WTC11 (cell line): ENCODE data around the gene PSMC6. TPM values are rescaled to one million over a fixed set of nuclear protein-coding genes. Genes with fewer than 3 reads are reported as not detected.
A peak's percentile ranks its signal among the peaks of the same experiment; 100 is the strongest.

ENCODE experiments used
- ATAC-seq: fragments of 200-7000 bp; cut with Tn5 transposase; 2 replicates; pipeline ENCODE4 v1.10.0; 2021; ENCODE audit warnings: mild to moderate bottlenecking, moderate library complexity
- CTCF ChIA-PET: fragments of 300-600 bp; sonication (Branson Sonifier 250); formaldehyde crosslinking; loops from one replicate; lab custom pipeline; 2021; ENCODE audit warnings: antibody characterized with exemption; lab: Charles Lee
- POLR2A ChIA-PET: fragments of 350-600 bp; sonication (Branson Sonifier 250); formaldehyde crosslinking; loops from one replicate; lab custom pipeline; 2021; ENCODE audit warnings: antibody characterized with exemption; lab: Charles Lee
- DNase-seq: peaks from one replicate; pipeline ENCODE4 v3.0.0; 2021; ENCODE audit warnings: low spot score
- H3K27ac Mint-ChIP-seq: 2 replicates; pipeline ENCODE4 v1.8.0; 2021; ENCODE audit warnings: mixed read lengths
- H3K27me3 Mint-ChIP-seq: 2 replicates; pipeline ENCODE4 v1.8.0; 2021; ENCODE audit warnings: low read depth, mild to moderate bottlenecking, moderate library complexity, mixed read lengths
- H3K36me3 Mint-ChIP-seq: 2 replicates; pipeline ENCODE4 v1.8.0; 2021; ENCODE audit warnings: mixed read lengths
- H3K4me1 Mint-ChIP-seq: 2 replicates; pipeline ENCODE4 v1.8.0; 2022; ENCODE audit warnings: mixed read lengths
- H3K4me3 Mint-ChIP-seq: 2 replicates; pipeline ENCODE4 v1.8.0; 2021; ENCODE audit warnings: mild to moderate bottlenecking, moderate library complexity, mixed read lengths
- H3K9me3 Mint-ChIP-seq: 2 replicates; pipeline ENCODE4 v1.8.0; 2021; ENCODE audit warnings: mixed read lengths
- ELF4 ChIP-seq: sonication (generic); formaldehyde crosslinking; IDR thresholded peaks from 2 replicates; pipeline ENCODE4 v1.8.1; 2022; ENCODE audit warnings: low read depth, mild to moderate bottlenecking, moderate library complexity, missing genetic modification reagents
- FOXJ3 ChIP-seq: sonication (generic); formaldehyde crosslinking; IDR thresholded peaks from 2 replicates; pipeline ENCODE4 v1.9.0; 2021; ENCODE audit warnings: missing genetic modification reagents, mild to moderate bottlenecking, borderline replicate concordance
- FOXK1 ChIP-seq: sonication (generic); formaldehyde crosslinking; IDR thresholded peaks from 2 replicates; pipeline ENCODE4 v1.8.0; 2022; ENCODE audit warnings: mild to moderate bottlenecking, moderate library complexity, missing genetic modification reagents
- FOXP1 ChIP-seq: sonication (generic); formaldehyde crosslinking; IDR thresholded peaks from 2 replicates; pipeline ENCODE4 v1.8.0; 2022; ENCODE audit warnings: missing genetic modification reagents, mild to moderate bottlenecking, moderate library complexity, borderline replicate concordance
- IRF2 ChIP-seq: sonication (generic); formaldehyde crosslinking; IDR thresholded peaks from 2 replicates; pipeline ENCODE4 v1.8.0; 2022; ENCODE audit warnings: low read depth, missing genetic modification reagents, borderline replicate concordance
- PRDM15 ChIP-seq: sonication (generic); formaldehyde crosslinking; IDR thresholded peaks from 2 replicates; pipeline ENCODE4 v1.8.0; 2022; ENCODE audit warnings: missing genetic modification reagents
- SP1 ChIP-seq: sonication (generic); formaldehyde crosslinking; conservative IDR thresholded peaks from 2 replicates; pipeline ENCODE4 v1.8.1; 2022; ENCODE audit warnings: missing genetic modification reagents
- total RNA-seq: library from RNA; stranded (reverse); gene quantifications from 3 replicates; pipeline ENCODE4 v1.2.3, GENCODE V29; 2021
- TF ChIP-seq, protein P1 (sequence below): sonication (generic); formaldehyde crosslinking; IDR thresholded peaks from 2 replicates; pipeline ENCODE4 v1.8.0; 2022; ENCODE audit warnings: mild to moderate bottlenecking, missing genetic modification reagents
- TF ChIP-seq, protein P2 (sequence below): sonication (generic); formaldehyde crosslinking; IDR thresholded peaks from 2 replicates; pipeline ENCODE4 v1.8.1; 2022; ENCODE audit warnings: low read depth, missing genetic modification reagents, borderline replicate concordance
- TF ChIP-seq, protein P3 (sequence below): sonication (generic); formaldehyde crosslinking; IDR thresholded peaks from 2 replicates; pipeline ENCODE4 v1.8.1; 2022; ENCODE audit warnings: missing genetic modification reagents, borderline replicate concordance
- TF ChIP-seq, protein P4 (sequence below): sonication (generic); formaldehyde crosslinking; IDR thresholded peaks from 2 replicates; pipeline ENCODE4 v1.8.1; 2023; ENCODE audit warnings: mild to moderate bottlenecking, missing genetic modification reagents

PSMC6 gene
- total RNA-seq, 1 experiment from 2014 or later = 96.4 TPM

- TF ChIP-seq, protein P1, sequence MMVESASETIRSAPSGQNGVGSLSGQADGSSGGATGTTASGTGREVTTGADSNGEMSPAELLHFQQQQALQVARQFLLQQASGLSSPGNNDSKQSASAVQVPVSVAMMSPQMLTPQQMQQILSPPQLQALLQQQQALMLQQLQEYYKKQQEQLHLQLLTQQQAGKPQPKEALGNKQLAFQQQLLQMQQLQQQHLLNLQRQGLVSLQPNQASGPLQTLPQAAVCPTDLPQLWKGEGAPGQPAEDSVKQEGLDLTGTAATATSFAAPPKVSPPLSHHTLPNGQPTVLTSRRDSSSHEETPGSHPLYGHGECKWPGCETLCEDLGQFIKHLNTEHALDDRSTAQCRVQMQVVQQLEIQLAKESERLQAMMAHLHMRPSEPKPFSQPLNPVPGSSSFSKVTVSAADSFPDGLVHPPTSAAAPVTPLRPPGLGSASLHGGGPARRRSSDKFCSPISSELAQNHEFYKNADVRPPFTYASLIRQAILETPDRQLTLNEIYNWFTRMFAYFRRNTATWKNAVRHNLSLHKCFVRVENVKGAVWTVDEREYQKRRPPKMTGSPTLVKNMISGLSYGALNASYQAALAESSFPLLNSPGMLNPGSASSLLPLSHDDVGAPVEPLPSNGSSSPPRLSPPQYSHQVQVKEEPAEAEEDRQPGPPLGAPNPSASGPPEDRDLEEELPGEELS (CRISPR knock-in tag) = no peak
- no peak for TF ChIP-seq FOXK1 (CRISPR knock-in tag)
These were observed 31.4 kb downstream of the PSMC6 start (continued) for GRCh38 chr14:52738409-52738808.

DNA sequence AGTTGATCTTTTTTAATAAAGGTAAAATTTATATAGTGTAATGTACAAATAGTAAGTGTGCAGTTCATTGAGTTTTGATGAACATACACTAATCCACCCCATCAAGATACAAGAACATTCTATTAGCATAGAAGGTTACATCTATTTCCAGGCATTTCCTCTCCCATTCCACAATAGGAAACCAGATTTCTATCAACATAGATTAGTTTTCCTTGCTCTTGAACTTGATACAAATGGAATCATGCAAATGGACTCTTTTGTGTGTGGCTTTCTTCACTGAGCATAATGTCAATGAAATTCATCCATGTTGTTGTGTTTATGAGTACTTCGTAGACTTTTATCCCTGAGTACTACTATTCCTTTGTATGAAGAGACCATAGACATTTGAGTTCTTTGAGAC, 33.8 kb downstream of the PSMC6 start:
- ChIA-PET CTCF (no interaction called here), POLR2A (no interaction called here)
- DNase-seq = no peak
- Mint-ChIP-seq H3K4me1 (peaks cover 40% of the 10 kb centered on the region), H3K27me3 (no peaks in the 10 kb centered on the region), H3K36me3 (peaks cover 15% of the 10 kb centered on the region), H3K9me3 (no peaks in the 10 kb centered on the region), H3K27ac (peak overlapping the region; percentile 60; the same call in 1 of the 2 replicates), H3K4me3 (no peak overlapping the region)
- no peak for TF ChIP-seq FOXP1 (CRISPR knock-in tag)
- no peak for TF ChIP-seq IRF2 (CRISPR knock-in tag)
- TF ChIP-seq, protein P2, sequence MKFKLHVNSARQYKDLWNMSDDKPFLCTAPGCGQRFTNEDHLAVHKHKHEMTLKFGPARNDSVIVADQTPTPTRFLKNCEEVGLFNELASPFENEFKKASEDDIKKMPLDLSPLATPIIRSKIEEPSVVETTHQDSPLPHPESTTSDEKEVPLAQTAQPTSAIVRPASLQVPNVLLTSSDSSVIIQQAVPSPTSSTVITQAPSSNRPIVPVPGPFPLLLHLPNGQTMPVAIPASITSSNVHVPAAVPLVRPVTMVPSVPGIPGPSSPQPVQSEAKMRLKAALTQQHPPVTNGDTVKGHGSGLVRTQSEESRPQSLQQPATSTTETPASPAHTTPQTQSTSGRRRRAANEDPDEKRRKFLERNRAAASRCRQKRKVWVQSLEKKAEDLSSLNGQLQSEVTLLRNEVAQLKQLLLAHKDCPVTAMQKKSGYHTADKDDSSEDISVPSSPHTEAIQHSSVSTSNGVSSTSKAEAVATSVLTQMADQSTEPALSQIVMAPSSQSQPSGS (CRISPR knock-in tag) = no peak
- TF ChIP-seq ELF4 (CRISPR knock-in tag) = no peak
- no peak for ATAC-seq

- H3K4me1 Mint-ChIP-seq = peaks cover 29% of the 10 kb centered on the region
These were observed 34.9 kb downstream of the PSMC6 start for GRCh38 chr14:52741865-52742264.

More at GRCh38 chr14:52741865-52742264, 34.9 kb downstream of the PSMC6 start:
- TF ChIP-seq, protein P3, sequence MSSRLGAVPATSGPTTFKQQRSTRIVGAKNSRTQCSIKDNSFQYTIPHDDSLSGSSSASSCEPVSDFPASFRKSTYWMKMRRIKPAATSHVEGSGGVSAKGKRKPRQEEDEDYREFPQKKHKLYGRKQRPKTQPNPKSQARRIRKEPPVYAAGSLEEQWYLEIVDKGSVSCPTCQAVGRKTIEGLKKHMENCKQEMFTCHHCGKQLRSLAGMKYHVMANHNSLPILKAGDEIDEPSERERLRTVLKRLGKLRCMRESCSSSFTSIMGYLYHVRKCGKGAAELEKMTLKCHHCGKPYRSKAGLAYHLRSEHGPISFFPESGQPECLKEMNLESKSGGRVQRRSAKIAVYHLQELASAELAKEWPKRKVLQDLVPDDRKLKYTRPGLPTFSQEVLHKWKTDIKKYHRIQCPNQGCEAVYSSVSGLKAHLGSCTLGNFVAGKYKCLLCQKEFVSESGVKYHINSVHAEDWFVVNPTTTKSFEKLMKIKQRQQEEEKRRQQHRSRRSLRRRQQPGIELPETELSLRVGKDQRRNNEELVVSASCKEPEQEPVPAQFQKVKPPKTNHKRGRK (CRISPR knock-in tag) = no peak
- no peak for TF ChIP-seq FOXJ3 (CRISPR knock-in tag)
- no peak for TF ChIP-seq SP1 (CRISPR knock-in tag)
- TF ChIP-seq, protein P4, sequence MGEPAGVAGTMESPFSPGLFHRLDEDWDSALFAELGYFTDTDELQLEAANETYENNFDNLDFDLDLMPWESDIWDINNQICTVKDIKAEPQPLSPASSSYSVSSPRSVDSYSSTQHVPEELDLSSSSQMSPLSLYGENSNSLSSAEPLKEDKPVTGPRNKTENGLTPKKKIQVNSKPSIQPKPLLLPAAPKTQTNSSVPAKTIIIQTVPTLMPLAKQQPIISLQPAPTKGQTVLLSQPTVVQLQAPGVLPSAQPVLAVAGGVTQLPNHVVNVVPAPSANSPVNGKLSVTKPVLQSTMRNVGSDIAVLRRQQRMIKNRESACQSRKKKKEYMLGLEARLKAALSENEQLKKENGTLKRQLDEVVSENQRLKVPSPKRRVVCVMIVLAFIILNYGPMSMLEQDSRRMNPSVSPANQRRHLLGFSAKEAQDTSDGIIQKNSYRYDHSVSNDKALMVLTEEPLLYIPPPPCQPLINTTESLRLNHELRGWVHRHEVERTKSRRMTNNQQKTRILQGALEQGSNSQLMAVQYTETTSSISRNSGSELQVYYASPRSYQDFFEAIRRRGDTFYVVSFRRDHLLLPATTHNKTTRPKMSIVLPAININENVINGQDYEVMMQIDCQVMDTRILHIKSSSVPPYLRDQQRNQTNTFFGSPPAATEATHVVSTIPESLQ (CRISPR knock-in tag) = no peak
- no peak for TF ChIP-seq PRDM15 (CRISPR knock-in tag)
- POLR2A ChIA-PET = interaction anchor here (1.6 kb wide), 1 partner anchor 12 kb away, joined by 6 read pairs; the partner anchor contains the start of gene STYX
- DNase-seq (no peak), ATAC-seq (no peak)
- Mint-ChIP-seq H3K36me3 (peaks cover 22% of the 10 kb centered on the region), H3K27ac (peak overlapping the region; percentile 93), H3K9me3 (no peaks in the 10 kb centered on the region), H3K27me3 (no peaks in the 10 kb centered on the region), H3K4me3 (no peak overlapping the region)
- CTCF ChIA-PET = no interaction called here
